ENCODE results near the gene LST1. TPM values are rescaled to one million over a fixed set of nuclear protein-coding genes. Genes with fewer than 3 reads are reported as not detected.

Gene LST1
- total and polyA plus RNA-seq, 2 donors (not counting 1 experiment from before 2014, with no cell fraction given): 7.4 to 30.5 TPM

- H3K9me3 ChIP-seq (ENCODE audit: control extremely low read depth in 1 of 3, control insufficient read depth in 2 of 3, insufficient read depth in 1 of 3, low read length in 2 of 3): no peaks in the 10 kb centered on the region
- peaks cover 83% of the 10 kb centered on the region for H3K4me1 Mint-ChIP-seq
- H3K4me3 ChIP-seq (ENCODE audit: control extremely low read depth in 1 of 5, extremely low read depth in 1 of 5, insufficient read depth in 1 of 5, low read depth in 2 of 5, low read length in 4 of 5): peak overlapping the region; percentile 32 to 61 (median 45)
- intact Hi-C loops (cut with micrococcal nuclease): loop anchor here (2.0 kb wide), 1 partner anchor 22 kb away; no protein-coding TSS in a partner anchor
- peak overlapping the region; percentile 92 for H3K4me2 ChIP-seq (replicated peaks; ENCODE audit: low read depth, low read length, poor library complexity, severe bottlenecking)
- POLR2A ChIA-PET: interaction anchor here (0.5 to 42.6 kb wide), 7 partner anchors 9 to 232 kb away, joined by 3 to 1450 read pairs (median 4); partner anchors contain the start of genes DDX39B, LST1, LTA and LTB
- CTCF ChIA-PET: interaction anchor here (0.8 to 29.4 kb wide), 5 partner anchors 8 to 168 kb away, joined by 3 to 2241 read pairs (median 22); partner anchors contain the start of genes DDX39B, LST1, LTB and NCR3
- peaks cover 20% of the 10 kb centered on the region for H4K20me1 ChIP-seq (ENCODE audit: control insufficient read depth, insufficient read depth, low read length, poor library complexity, severe bottlenecking)
- TF ChIP-seq EZH2 (IDR thresholded peaks at IDR 0.05; ENCODE audit: borderline replicate concordance, insufficient read depth, low read depth, low read length, poor library complexity, severe bottlenecking): no peak
- TF ChIP-seq CTCF (IDR thresholded peaks at IDR 0.05): no peak
- H3K4me1 ChIP-seq (ENCODE audit: control insufficient read depth in 2 of 2, insufficient read depth in 2 of 2, low read length in 2 of 2): peaks cover 80% of the 10 kb centered on the region in 2 donors
- H3K36me3 ChIP-seq (replicated peaks in 1 of 2; ENCODE audit: control extremely low read depth in 1 of 2, control insufficient read depth in 1 of 2, extremely low read depth in 1 of 2, insufficient read depth in 2 of 2, low read length in 1 of 2): peaks cover 0 to 3% of the 10 kb centered on the region in 2 experiments
- peak; percentile 87 for DNase-seq
- H3K27ac Mint-ChIP-seq: peak overlapping the region; percentile 94
- H3K27me3 Mint-ChIP-seq: no peaks in the 10 kb centered on the region
- H3K27me3 ChIP-seq (replicated peaks in 1 of 4; ENCODE audit: control extremely low read depth in 1 of 4, control insufficient read depth in 3 of 4, insufficient read depth in 4 of 4, low read length in 3 of 4): no peaks in the 10 kb centered on the region
- 0% methylated on average over 11 of the region's 14 CpGs for WGBS (ENCODE audit: insufficient coverage)
- H3K9ac ChIP-seq (ENCODE audit: low read length): peak overlapping the region; percentile 54
- H3K9me3 Mint-ChIP-seq (ENCODE audit: insufficient read depth): no peaks in the 10 kb centered on the region
- no peak overlapping the region for H2AFZ ChIP-seq (ENCODE audit: insufficient read depth, low read depth, low read length, poor library complexity, severe bottlenecking)
- ATAC-seq (ENCODE audit: low read depth): peak; percentile 51
- peak overlapping the region; percentile 92 for H3K4me3 Mint-ChIP-seq
- H3K27ac ChIP-seq (ENCODE audit: low read length in 2 of 2): peak overlapping the region; percentile 80 to 87
- peaks cover 61% of the 10 kb centered on the region for H3K79me2 ChIP-seq (ENCODE audit: control insufficient read depth, insufficient read depth, low read length)
Measured at GRCh38 chr6:31558631-31559500, 27.2 kb upstream of the LST1 start.

All from B cell (primary cell).